ENCODE data around the gene OAT.
"Not testable (repeated sequence)": the region's sequence is repeated elsewhere in the genome, so short reads cannot be mapped to it uniquely, and the experiment has no call there.

The OAT gene

GRCh38 chr10:124376411-124376810 lies 42.3 kb downstream of the OAT start:
- no peak for DNase-seq

- no peak for DNase-seq
Measured at GRCh38 chr10:124375691-124376090, 43.0 kb downstream of the OAT start.

- no peak for DNase-seq
Measured at GRCh38 chr10:124375353-124375614, 43.4 kb downstream of the OAT start.

- DNase-seq, result no peak
Measured at GRCh38 chr10:124374535-124375352, 44.0 kb downstream of the OAT start.

- DNase-seq, result no peak
Measured at GRCh38 chr10:124372899-124373298, 45.8 kb downstream of the OAT start.

- no peak for DNase-seq
Measured at GRCh38 chr10:124370426-124370825, 48.3 kb downstream of the OAT start.

GRCh38 chr10:124369986-124370385 lies 48.7 kb downstream of the OAT start:
- no peak for DNase-seq

GRCh38 chr10:124369533-124369932 lies 49.2 kb downstream of the OAT start:
- not testable (repeated sequence) for DNase-seq

GRCh38 chr10:124369066-124369465 lies 49.7 kb downstream of the OAT start:
- no peak for DNase-seq

GRCh38 chr10:124367936-124368335 lies 50.8 kb downstream of the OAT start:
- DNase-seq, result no peak

GRCh38 chr10:124367414-124367813 lies 51.3 kb downstream of the OAT start:
- no peak for DNase-seq

GRCh38 chr10:124366825-124367224 lies 51.9 kb downstream of the OAT start:
- no peak for DNase-seq

- no peak for DNase-seq
Measured at GRCh38 chr10:124366343-124366742, 52.4 kb downstream of the OAT start.

GRCh38 chr10:124364674-124365073 lies 54.0 kb downstream of the OAT start:
- no peak for DNase-seq

- no peak for DNase-seq
Measured at GRCh38 chr10:124362568-124362967, 56.2 kb downstream of the OAT start.

- DNase-seq, result no peak
Measured at GRCh38 chr10:124359336-124359832, 59.3 kb downstream of the OAT start.

GRCh38 chr10:124357561-124357885 lies 61.2 kb downstream of the OAT start:
- no peak for DNase-seq

GRCh38 chr10:124356701-124357560 lies 61.8 kb downstream of the OAT start:
- no peak for DNase-seq

- no peak for DNase-seq
Measured at GRCh38 chr10:124354411-124355382, 64.0 kb downstream of the OAT start.

- DNase-seq, result no peak
Measured at GRCh38 chr10:124353896-124354295, 64.8 kb downstream of the OAT start.

GRCh38 chr10:124353091-124353815 lies 65.5 kb downstream of the OAT start:
- DNase-seq, result no peak
